Upper lobe of right lung (tissue), 1 donor: ENCODE data around the gene PTPRM. TPM values are rescaled to one million over a fixed set of nuclear protein-coding genes. Genes with fewer than 3 reads are reported as not detected.
A peak's percentile ranks its signal among the peaks of the same experiment; 100 is the strongest.

Experiments
- ATAC-seq: fragments of 200-7000 bp; cut with Tn5 transposase; one replicate; pipeline ENCODE4 v1.9.1; 2020; ENCODE audit warnings: mild to moderate bottlenecking, moderate library complexity
- DNase-seq: peaks from one replicate; pipeline ENCODE4 v3.0.0-alpha.2; 2020
- H3K27ac ChIP-seq: fragments of 200-600 bp; one replicate; pipeline ENCODE4 v1.8.0; 2022
- H3K27me3 ChIP-seq: fragments of 200-600 bp; one replicate; pipeline ENCODE4 v1.8.0; 2022; ENCODE audit warnings: mild to moderate bottlenecking
- H3K36me3 ChIP-seq: fragments of 200-600 bp; one replicate; pipeline ENCODE4 v1.8.0; 2022
- H3K4me1 ChIP-seq: fragments of 200-600 bp; one replicate; pipeline ENCODE4 v1.8.0; 2022
- H3K4me3 ChIP-seq: fragments of 200-600 bp; one replicate; pipeline ENCODE4 v1.8.0; 2022; ENCODE audit warnings: mild to moderate bottlenecking
- H3K9me3 ChIP-seq: fragments of 200-600 bp; one replicate; pipeline ENCODE4 v1.8.0; 2022
- intact Hi-C: fragments of 100-400 bp; cut with DNase I; formaldehyde crosslinking; loops from one replicate; pipeline ENCODE4 v1.11.0; 2022
- total RNA-seq: library from RNA; stranded (reverse); fragmentation: NEBNext Ultra II Directional; extraction: Animal tissue kit (Norgen Biotek cat#: 25700); gene quantifications from one replicate; pipeline ENCODE4 v1.2.1, GENCODE V29; 2021
- TF ChIP-seq, protein P1 (sequence below): fragments of 200-600 bp; IDR thresholded peaks from one replicate; pipeline ENCODE4 v1.8.0; 2022; ENCODE audit warnings: antibody characterized with exemption
- donor health status: DM: no; HTN: yes; CAD: no; lungs with severe emphysema.

Gene PTPRM
- total RNA-seq, 1 donor from 2014 or later, result 99.3 TPM

- Histone ChIP-seq H3K36me3 (no peaks in the 10 kb centered on the region), H3K27ac (peak overlapping the region; percentile 59), H3K9me3 (no peaks in the 10 kb centered on the region), H3K4me3 (no peak overlapping the region), H3K27me3 (no peaks in the 10 kb centered on the region), H3K4me1 (peaks cover 8% of the 10 kb centered on the region)
- DNase-seq (no peak), ATAC-seq (peak; percentile 89)
- TF ChIP-seq, protein P1, sequence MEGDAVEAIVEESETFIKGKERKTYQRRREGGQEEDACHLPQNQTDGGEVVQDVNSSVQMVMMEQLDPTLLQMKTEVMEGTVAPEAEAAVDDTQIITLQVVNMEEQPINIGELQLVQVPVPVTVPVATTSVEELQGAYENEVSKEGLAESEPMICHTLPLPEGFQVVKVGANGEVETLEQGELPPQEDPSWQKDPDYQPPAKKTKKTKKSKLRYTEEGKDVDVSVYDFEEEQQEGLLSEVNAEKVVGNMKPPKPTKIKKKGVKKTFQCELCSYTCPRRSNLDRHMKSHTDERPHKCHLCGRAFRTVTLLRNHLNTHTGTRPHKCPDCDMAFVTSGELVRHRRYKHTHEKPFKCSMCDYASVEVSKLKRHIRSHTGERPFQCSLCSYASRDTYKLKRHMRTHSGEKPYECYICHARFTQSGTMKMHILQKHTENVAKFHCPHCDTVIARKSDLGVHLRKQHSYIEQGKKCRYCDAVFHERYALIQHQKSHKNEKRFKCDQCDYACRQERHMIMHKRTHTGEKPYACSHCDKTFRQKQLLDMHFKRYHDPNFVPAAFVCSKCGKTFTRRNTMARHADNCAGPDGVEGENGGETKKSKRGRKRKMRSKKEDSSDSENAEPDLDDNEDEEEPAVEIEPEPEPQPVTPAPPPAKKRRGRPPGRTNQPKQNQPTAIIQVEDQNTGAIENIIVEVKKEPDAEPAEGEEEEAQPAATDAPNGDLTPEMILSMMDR, result peak; percentile 61
- intact Hi-C loops, result no loop called here
Observed at GRCh38 chr18:7789856-7790552, 222.9 kb downstream of the PTPRM start.

DNA sequence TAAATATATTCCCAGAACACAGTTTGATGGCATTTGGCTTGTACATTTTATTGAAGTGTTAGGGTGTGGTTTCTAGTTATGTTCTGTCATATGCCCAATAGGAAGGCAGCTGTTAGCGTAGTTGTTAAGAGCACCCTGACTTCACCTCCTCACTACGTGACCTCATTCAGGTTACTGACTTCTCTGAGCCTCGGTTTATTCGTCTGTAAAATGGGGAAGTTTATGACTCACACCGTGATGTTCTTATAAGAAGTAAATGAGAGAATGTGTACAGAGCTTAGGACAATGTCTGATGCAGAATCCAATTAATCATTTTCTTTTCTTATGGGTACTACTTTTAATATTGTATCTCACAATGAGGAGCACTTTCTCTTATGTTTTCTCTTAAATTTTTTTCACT lies 226.0 kb downstream of the PTPRM start:
- Histone ChIP-seq H3K4me1 (peaks cover 8% of the 10 kb centered on the region), H3K4me3 (no peak overlapping the region), H3K27ac (no peak overlapping the region), H3K27me3 (no peaks in the 10 kb centered on the region), H3K36me3 (no peaks in the 10 kb centered on the region), H3K9me3 (no peaks in the 10 kb centered on the region)
- TF ChIP-seq, protein P1, result no peak
- DNase-seq (no peak), ATAC-seq (no peak)
- intact Hi-C loops, result no loop called here

GRCh38 chr18:7803956-7804469 lies 236.9 kb downstream of the PTPRM start:
- DNase-seq, result no peak
- Histone ChIP-seq H3K27ac (no peak overlapping the region), H3K4me3 (no peak overlapping the region), H3K9me3 (no peaks in the 10 kb centered on the region), H3K36me3 (no peaks in the 10 kb centered on the region), H3K4me1 (no peaks in the 10 kb centered on the region), H3K27me3 (no peaks in the 10 kb centered on the region)
- peak; percentile 22 for ATAC-seq
- intact Hi-C loops, result no loop called here
- TF ChIP-seq, protein P1, result no peak

- Histone ChIP-seq H3K36me3 (no peaks in the 10 kb centered on the region), H3K9me3 (no peaks in the 10 kb centered on the region), H3K27me3 (no peaks in the 10 kb centered on the region), H3K4me3 (no peak overlapping the region), H3K27ac (no peak overlapping the region), H3K4me1 (no peaks in the 10 kb centered on the region)
- TF ChIP-seq, protein P1, result no peak
- no peak for DNase-seq
- no peak for ATAC-seq
- intact Hi-C loops, result no loop called here
Observed at GRCh38 chr18:7805096-7805495, 238.0 kb downstream of the PTPRM start.

- H3K27ac ChIP-seq, result no peak overlapping the region
- no peaks in the 10 kb centered on the region for H3K27me3 ChIP-seq
- no peaks in the 10 kb centered on the region for H3K9me3 ChIP-seq
- H3K4me1 ChIP-seq, result no peaks in the 10 kb centered on the region
- H3K4me3 ChIP-seq, result no peak overlapping the region
- no peaks in the 10 kb centered on the region for H3K36me3 ChIP-seq
- no peak for ATAC-seq
- intact Hi-C loops, result no loop called here
- TF ChIP-seq, protein P1, result peak; percentile 16
- no peak for DNase-seq
Observed at GRCh38 chr18:7805880-7806279, 238.8 kb downstream of the PTPRM start.
